Body of pancreas (tissue), 4 donors: ENCODE results near the gene TTLL11.

Source experiments
- CTCF ChIP-seq, 7 experiments: fragments of 450-650 bp in 4 of 7; fragments of 200-600 bp in 3 of 7; sonication (generic) in 3 of 7; IDR thresholded peaks; one replicate each; pipeline ENCODE4 v1.5.1; 2016 to 2019; ENCODE audit warnings: antibody characterized with exemption in 7 of 7
- POLR2A ChIP-seq, 3 donors: fragments of 450-650 bp; IDR thresholded peaks; one replicate each; pipeline ENCODE4 v1.6.1; 2016; ENCODE audit warnings: antibody characterized with exemption in 3 of 3, mild to moderate bottlenecking in 2 of 3

- TF ChIP-seq CTCF (IDR thresholded peaks at IDR 0.05) (no peak), POLR2A (IDR thresholded peaks at IDR 0.05) (no peak)
Observed at GRCh38 chr9:121781701-121782464, 311.2 kb downstream of the TTLL11 start.
